Activated gamma-delta T cell (primary cell): Measurements from ENCODE around the gene SHLD1.

Source experiments
- DNase-seq: peaks from one replicate; lab custom pipeline; 2025; lab: John Stamatoyannopoulos, UW

Gene SHLD1

GRCh38 chr20:5893052-5893451 lies 142.9 kb downstream of the SHLD1 start:
- DNase-seq = no peak

GRCh38 chr20:5893621-5894020 lies 143.4 kb downstream of the SHLD1 start:
- no peak for DNase-seq

GRCh38 chr20:5895626-5896025 lies 145.4 kb downstream of the SHLD1 start:
- DNase-seq = no peak

- DNase-seq = no peak
These were observed 149.2 kb downstream of the SHLD1 start for GRCh38 chr20:5899444-5899843.

GRCh38 chr20:5900908-5901307 lies 150.7 kb downstream of the SHLD1 start:
- DNase-seq = no peak

GRCh38 chr20:5908981-5909380 lies 158.8 kb downstream of the SHLD1 start:
- DNase-seq = no peak

GRCh38 chr20:5910186-5910585 lies 160.0 kb downstream of the SHLD1 start:
- no peak for DNase-seq

GRCh38 chr20:5913166-5913565 lies 163.0 kb downstream of the SHLD1 start:
- DNase-seq = no peak
